SK-N-SH (cell line): Measurements from ENCODE around the gene SCTR. TPM values are rescaled to one million over a fixed set of nuclear protein-coding genes. Genes with fewer than 3 reads are reported as not detected.

Experiments used
- CTCF ChIA-PET: fragments of 300-600, 350-600 bp; formaldehyde crosslinking; extraction: SDS; loops from one replicate; lab custom pipeline; 2021; lab: Yijun Ruan, JAX
- POLR2A ChIA-PET: fragments of 350-600 bp; sonication (Branson Sonifier 250); formaldehyde crosslinking; extraction: SDS; loops from one replicate; lab custom pipeline; 2020; ENCODE audit warnings: antibody characterized with exemption, inconsistent platforms; lab: Yijun Ruan, JAX
- DNase-seq: peaks from one replicate; pipeline ENCODE4 v3.0.0; 2012
- H2AFZ ChIP-seq: fragments of 200-600 bp; sonication (generic); 2 replicates; pipeline ENCODE4 v1.8.1; 2016; ENCODE audit warnings: antibody characterized with exemption, mild to moderate bottlenecking, low read depth
- H3F3A ChIP-seq: fragments of 200-600 bp; sonication (generic); replicated peaks from 2 replicates; pipeline ENCODE3; 2016; ENCODE audit warnings: antibody characterized with exemption, mild to moderate bottlenecking; ENCODE audit not compliant: insufficient read depth
- H3K27ac ChIP-seq, 2 experiments: fragments of 200-500 bp in 1 of 2; fragments of 200-600 bp in 1 of 2; sonication (Bioruptor generic) in 1 of 2; sonication (generic), shearing (Covaris generic) in 1 of 2; 2 replicates each; pipeline versions ENCODE4 v1.5.1 to v1.6.1; 2014 to 2016; ENCODE audit warnings: low read depth in 2 of 2, inconsistent platforms in 1 of 2, low read length in 1 of 2, mild to moderate bottlenecking in 1 of 2, mixed read lengths in 1 of 2
- H3K27me3 ChIP-seq: fragments of 200-600 bp; sonication (generic), shearing (Covaris generic); 2 replicates; pipeline ENCODE4 v1.6.1; 2016; ENCODE audit warnings: mixed run types; ENCODE audit not compliant: insufficient read depth
- H3K36me3 ChIP-seq, 2 experiments: fragments of 200-500 bp in 1 of 2; fragments of 200-600 bp in 1 of 2; sonication (Bioruptor generic) in 1 of 2; sonication (generic) in 1 of 2; replicated peaks in 1 of 2; 2 replicates each; pipeline versions ENCODE3 to v1.5.1; 2014 to 2016; ENCODE audit warnings: low read length in 1 of 2, mild to moderate bottlenecking in 1 of 2; ENCODE audit not compliant: insufficient read depth in 2 of 2, control insufficient read depth in 1 of 2
- H3K4me1 ChIP-seq, 2 experiments: fragments of 200-500 bp in 1 of 2; fragments of 200-600 bp in 1 of 2; sonication (Bioruptor generic) in 1 of 2; sonication (generic), shearing (Covaris generic) in 1 of 2; 2 replicates each; pipeline versions ENCODE4 v1.5.1 to v1.6.1; 2014 to 2016; ENCODE audit warnings: low read depth in 1 of 2, low read length in 1 of 2, mixed run types in 1 of 2; ENCODE audit not compliant: insufficient read depth in 2 of 2, control insufficient read depth in 1 of 2
- H3K4me2 ChIP-seq: fragments of 200-600 bp; sonication (generic), shearing (Covaris generic); 2 replicates; pipeline ENCODE4 v1.6.1; 2017; ENCODE audit warnings: mixed run types
- H3K4me3 ChIP-seq, 2 experiments: fragments of 200-500 bp in 1 of 2; fragments of 200-600 bp in 1 of 2; sonication (Bioruptor generic) in 1 of 2; sonication (generic), shearing (Covaris generic) in 1 of 2; 2 replicates each; pipeline versions ENCODE4 v1.5.1 to v1.8.1; 2014 to 2016; ENCODE audit warnings: low read depth in 2 of 2, inconsistent platforms in 1 of 2, low read length in 1 of 2, mild to moderate bottlenecking in 1 of 2, mixed read lengths in 1 of 2, moderate library complexity in 1 of 2
- H3K79me2 ChIP-seq: fragments of 200-600 bp; sonication (generic); 2 replicates; pipeline ENCODE4 v1.8.1; 2017; ENCODE audit warnings: mild to moderate bottlenecking; ENCODE audit not compliant: insufficient read depth
- H3K9ac ChIP-seq: fragments of 200-600 bp; sonication (generic); 2 replicates; pipeline ENCODE4 v1.6.1; 2017; ENCODE audit warnings: mixed run types
- H3K9me2 ChIP-seq: fragments of 200-600 bp; sonication (generic); 2 replicates; pipeline ENCODE4 v1.6.1; 2017; ENCODE audit warnings: mixed run types
- H3K9me3 ChIP-seq: fragments of 200-600 bp; sonication (generic); 2 replicates; pipeline ENCODE4 v1.6.1; 2017; ENCODE audit warnings: mixed run types, mild to moderate bottlenecking, moderate library complexity
- H4K20me1 ChIP-seq: fragments of 200-600 bp; sonication (generic); 2 replicates; pipeline ENCODE4 v1.6.1; 2017; ENCODE audit warnings: mild to moderate bottlenecking, mixed run types; ENCODE audit not compliant: insufficient read depth
- ELF1 ChIP-seq: IDR thresholded peaks from 2 replicates; pipeline ENCODE4 v1.4.0; 2012
- FOXM1 ChIP-seq: IDR thresholded peaks from 2 replicates; pipeline ENCODE4 v1.4.0; 2012; ENCODE audit warnings: low read depth, mild to moderate bottlenecking
- JUND ChIP-seq: IDR thresholded peaks from 2 replicates; pipeline ENCODE4 v1.4.0; 2012
- MEF2A ChIP-seq: IDR thresholded peaks from 2 replicates; pipeline ENCODE4 v1.4.0; 2012; ENCODE audit warnings: low read depth, borderline replicate concordance
- PBX3 ChIP-seq: IDR thresholded peaks from 2 replicates; pipeline ENCODE4; 2012
- RAD21 ChIP-seq: IDR thresholded peaks from 2 replicates; pipeline ENCODE4 v1.6.1; 2012; ENCODE audit warnings: mild to moderate bottlenecking, low read length
- RFX5 ChIP-seq: IDR thresholded peaks from 2 replicates; pipeline ENCODE4 v1.6.1; 2012; ENCODE audit warnings: mild to moderate bottlenecking, improper control_type of control experiment, low read length
- RXRA ChIP-seq: IDR thresholded peaks from 2 replicates; pipeline ENCODE4 v1.4.0; 2012; ENCODE audit warnings: low read depth, mild to moderate bottlenecking, borderline replicate concordance
- SIN3A ChIP-seq: IDR thresholded peaks from 2 replicates; pipeline ENCODE4 v1.6.1; 2012; ENCODE audit warnings: low read depth, mild to moderate bottlenecking, low read length, moderate library complexity, borderline replicate concordance
- TAF1 ChIP-seq: IDR thresholded peaks from 2 replicates; pipeline ENCODE4 v1.6.1; 2012; ENCODE audit warnings: low read depth, mild to moderate bottlenecking, low read length, moderate library complexity, borderline replicate concordance
- ZBTB33 ChIP-seq: IDR thresholded peaks from 2 replicates; pipeline ENCODE4 v1.4.0; 2012; ENCODE audit warnings: low read depth, borderline replicate concordance
- WGBS: methylation state at CpG from one replicate; pipeline ENCODE4 v1.1.6; 2017; ENCODE audit warnings: low lambda C conversion rate; 5-methylcytosine and 5-hydroxymethylcytosine counted together
- polyA plus RNA-seq, 3 experiments: library from polyadenylated mRNA; depleted of rRNA; stranded (reverse); fragments of >200 nt; gene quantifications; 2 replicates each; pipeline ENCODE4 v1.2.3, GENCODE V29; 2012
- TF ChIP-seq, protein P1 (sequence below): IDR thresholded peaks from 2 replicates; pipeline ENCODE4 v1.4.0; 2012; ENCODE audit warnings: low read depth
- TF ChIP-seq, protein P2 (sequence below): fragments of 150-350 bp; IDR thresholded peaks from 2 replicates; pipeline ENCODE4 v1.6.1; 2017; ENCODE audit warnings: antibody characterized with exemption, low read length, low read depth, borderline replicate concordance

The SCTR gene
- polyA plus RNA-seq, 1 of the 3 experiments (the other 2 are of a cell fraction), result not detected

GRCh38 chr2:119533560-119533959 lies 9.3 kb upstream of the SCTR start:
- no peaks in the 10 kb centered on the region for H3K79me2 ChIP-seq
- POLR2A ChIA-PET, result no interaction called here
- no peak overlapping the region for H3K4me2 ChIP-seq
- H3K27ac ChIP-seq, result no peak overlapping the region
- no peaks in the 10 kb centered on the region for H3K4me1 ChIP-seq
- H4K20me1 ChIP-seq, result no peaks in the 10 kb centered on the region
- TF ChIP-seq RFX5 (no peak), MEF2A (no peak), ELF1 (no peak), RAD21 (no peak), PBX3 (no peak), FOXM1 (no peak), RXRA (no peak)
- TF ChIP-seq, protein P1, sequence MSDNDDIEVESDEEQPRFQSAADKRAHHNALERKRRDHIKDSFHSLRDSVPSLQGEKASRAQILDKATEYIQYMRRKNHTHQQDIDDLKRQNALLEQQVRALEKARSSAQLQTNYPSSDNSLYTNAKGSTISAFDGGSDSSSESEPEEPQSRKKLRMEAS, result no peak
- H3K36me3 ChIP-seq, result no peaks in the 10 kb centered on the region
- H3K9me2 ChIP-seq, result no peaks in the 10 kb centered on the region
- H3K4me3 ChIP-seq, result no peak overlapping the region
- H3F3A ChIP-seq, result no peaks in the 10 kb centered on the region
- CTCF ChIA-PET, result interaction anchor here (1.4 kb wide), 1 partner anchor 9 kb away, joined by 3 read pairs; the partner anchor contains the start of gene SCTR
- no peak for DNase-seq
- H3K27me3 ChIP-seq, result no peaks in the 10 kb centered on the region
- H2AFZ ChIP-seq, result no peak overlapping the region
- no peaks in the 10 kb centered on the region for H3K9me3 ChIP-seq
- 4% methylated on average over 1 of the region's 1 CpG for WGBS
- H3K9ac ChIP-seq, result no peak overlapping the region

- WGBS, result 22% methylated on average over 3 of the region's 3 CpGs
- TF ChIP-seq RAD21, result peak; percentile 48
- no peak for TF ChIP-seq JUND
- Histone ChIP-seq H3K9me2 (no peaks in the 10 kb centered on the region), H3K4me3 (no peak overlapping the region), H3K36me3 (no peaks in the 10 kb centered on the region), H3K4me2 (no peak overlapping the region), H3F3A (no peaks in the 10 kb centered on the region), H3K9ac (no peak overlapping the region), H4K20me1 (no peaks in the 10 kb centered on the region), H3K79me2 (no peaks in the 10 kb centered on the region), H3K9me3 (no peaks in the 10 kb centered on the region), H3K27ac (no peak overlapping the region), H3K4me1 (peaks cover 0 to 8% of the 10 kb centered on the region in 2 experiments; a peak in 1 of 4 replicates), H3K27me3 (peaks cover 10% of the 10 kb centered on the region; the same call in 1 of the 2 replicates), H2AFZ (no peak overlapping the region)
- DNase-seq, result no peak
- ChIA-PET CTCF (interaction anchor here (1.0 to 1.9 kb wide), 3 partner anchors 14 to 55 kb away, joined by 3 to 5 read pairs (median 4); no protein-coding TSS in a partner anchor), POLR2A (no interaction called here)
These were observed 7.0 kb upstream of the SCTR start for GRCh38 chr2:119531292-119531691.

- Histone ChIP-seq H3K79me2 (no peaks in the 10 kb centered on the region), H4K20me1 (no peaks in the 10 kb centered on the region), H3K4me1 (peaks cover 0 to 9% of the 10 kb centered on the region in 2 experiments; a peak in 2 of 4 replicates), H2AFZ (no peak overlapping the region), H3F3A (no peaks in the 10 kb centered on the region), H3K9me2 (no peaks in the 10 kb centered on the region), H3K9me3 (no peaks in the 10 kb centered on the region), H3K36me3 (no peaks in the 10 kb centered on the region), H3K4me3 (no peak overlapping the region), H3K4me2 (no peak overlapping the region), H3K27ac (no peak overlapping the region), H3K27me3 (peaks cover 24% of the 10 kb centered on the region), H3K9ac (no peak overlapping the region)
- no peak for DNase-seq
- POLR2A ChIA-PET, result no interaction called here
- CTCF ChIA-PET, result interaction anchor here (1.9 kb wide), 1 partner anchor 52 kb away, joined by 5 read pairs; no protein-coding TSS in a partner anchor
- 47% methylated on average over 2 of the region's 2 CpGs for WGBS
- TF ChIP-seq FOXM1, result no peak
- TF ChIP-seq ZBTB33, result no peak
- TF ChIP-seq TAF1, result no peak
- TF ChIP-seq SIN3A, result no peak
- TF ChIP-seq, protein P2, sequence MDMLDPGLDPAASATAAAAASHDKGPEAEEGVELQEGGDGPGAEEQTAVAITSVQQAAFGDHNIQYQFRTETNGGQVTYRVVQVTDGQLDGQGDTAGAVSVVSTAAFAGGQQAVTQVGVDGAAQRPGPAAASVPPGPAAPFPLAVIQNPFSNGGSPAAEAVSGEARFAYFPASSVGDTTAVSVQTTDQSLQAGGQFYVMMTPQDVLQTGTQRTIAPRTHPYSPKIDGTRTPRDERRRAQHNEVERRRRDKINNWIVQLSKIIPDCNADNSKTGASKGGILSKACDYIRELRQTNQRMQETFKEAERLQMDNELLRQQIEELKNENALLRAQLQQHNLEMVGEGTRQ, result no peak
- no peak for TF ChIP-seq MEF2A
These were observed 3.7 kb upstream of the SCTR start for GRCh38 chr2:119527999-119528398.
